SJCRH30 (cell line): ENCODE measurements around the gene MEX3D. TPM values are rescaled to one million over a fixed set of nuclear protein-coding genes. Genes with fewer than 3 reads are reported as not detected.
"Not testable (repeated sequence)": the region's sequence is repeated elsewhere in the genome, so short reads cannot be mapped to it uniquely, and the experiment has no call there.

Source experiments
- DNase-seq, 2 experiments: peaks; one replicate each; pipeline ENCODE4 v3.0.0-alpha.2; 2015 to 2020
- H3K27ac ChIP-seq: fragments of 250-450 bp; sonication (Bioruptor Pico); 2 replicates; pipeline ENCODE4 v1.5.1; 2020; ENCODE audit warnings: mild to moderate bottlenecking, moderate library complexity
- H3K27me3 ChIP-seq: fragments of 250-450 bp; sonication (Bioruptor Pico); 2 replicates; pipeline ENCODE4 v1.5.1; 2020; ENCODE audit warnings: mild to moderate bottlenecking, moderate library complexity
- H3K36me3 ChIP-seq: fragments of 250-450 bp; sonication (Bioruptor Pico); 2 replicates; pipeline ENCODE4 v1.5.1; 2020; ENCODE audit warnings: mild to moderate bottlenecking, moderate library complexity
- H3K4me1 ChIP-seq: fragments of 250-450 bp; sonication (Bioruptor Pico); 2 replicates; pipeline ENCODE4 v1.5.1; 2020; ENCODE audit warnings: mild to moderate bottlenecking, moderate library complexity
- H3K4me3 ChIP-seq: fragments of 250-450 bp; sonication (Bioruptor Pico); 2 replicates; pipeline ENCODE4 v1.5.1; 2020; ENCODE audit warnings: mild to moderate bottlenecking, moderate library complexity
- H3K9me3 ChIP-seq: fragments of 250-450 bp; sonication (Bioruptor Pico); replicated peaks from 2 replicates; pipeline ENCODE4 v1.5.1; 2020; ENCODE audit warnings: mild to moderate bottlenecking, moderate library complexity
- total RNA-seq: library from RNA; depleted of rRNA; stranded (reverse); fragments of >200 nt; shearing (Covaris generic); gene quantifications from 2 replicates; pipeline ENCODE4 v1.2.3, GENCODE V29; 2014

MEX3D gene
- total RNA-seq, 1 experiment from 2014 or later, result 47.5 TPM

- no peak overlapping the region for H3K4me3 ChIP-seq
- no peaks in the 10 kb centered on the region for H3K36me3 ChIP-seq
- DNase-seq, result no peak
- H3K4me1 ChIP-seq, result no peaks in the 10 kb centered on the region
- no peaks in the 10 kb centered on the region for H3K9me3 ChIP-seq
- no peak overlapping the region for H3K27ac ChIP-seq
- no peaks in the 10 kb centered on the region for H3K27me3 ChIP-seq
These were observed 18.7 kb downstream of the MEX3D start for GRCh38 chr19:1549332-1549945.

- H3K4me3 ChIP-seq, result no peak overlapping the region
- no peaks in the 10 kb centered on the region for H3K9me3 ChIP-seq
- H3K4me1 ChIP-seq, result no peaks in the 10 kb centered on the region
- DNase-seq, result no peak
- no peaks in the 10 kb centered on the region for H3K36me3 ChIP-seq
- H3K27ac ChIP-seq, result no peak overlapping the region
- H3K27me3 ChIP-seq, result peaks cover 6% of the 10 kb centered on the region; the same call in 1 of the 2 replicates
These were observed 27.7 kb downstream of the MEX3D start for GRCh38 chr19:1540365-1540925.

GRCh38 chr19:1539749-1540148 is 28.4 kb downstream of the MEX3D start:
- H3K27me3 ChIP-seq, H3K36me3 ChIP-seq, DNase-seq: not testable (repeated sequence)

GRCh38 chr19:1538978-1539377 is 29.1 kb downstream of the MEX3D start:
- Histone ChIP-seq H3K4me3 (no peak overlapping the region), H3K36me3 (no peaks in the 10 kb centered on the region), H3K27ac (no peak overlapping the region), H3K9me3 (no peaks in the 10 kb centered on the region), H3K4me1 (no peaks in the 10 kb centered on the region), H3K27me3 (peaks cover 6% of the 10 kb centered on the region; the same call in 1 of the 2 replicates)
- peak in 1 of 2 experiments; percentile 21 for DNase-seq

More at GRCh38 chr19:1539749-1540148, 28.4 kb downstream of the MEX3D start:
- not testable (repeated sequence) for H3K4me3 ChIP-seq, H3K9me3 ChIP-seq, H3K27ac ChIP-seq, H3K4me1 ChIP-seq

GRCh38 chr19:1535699-1536098 is 32.4 kb downstream of the MEX3D start:
- H3K9me3 ChIP-seq, H3K27ac ChIP-seq, H3K4me1 ChIP-seq, H3K27me3 ChIP-seq, H3K36me3 ChIP-seq, DNase-seq, H3K4me3 ChIP-seq: not testable (repeated sequence)

- no peaks in the 10 kb centered on the region for H3K36me3 ChIP-seq
- H3K27ac ChIP-seq, result no peak overlapping the region
- no peaks in the 10 kb centered on the region; the same call in 1 of the 2 replicates for H3K4me1 ChIP-seq
- no peaks in the 10 kb centered on the region for H3K9me3 ChIP-seq
- no peak overlapping the region for H3K4me3 ChIP-seq
- H3K27me3 ChIP-seq, result peaks cover 3% of the 10 kb centered on the region; the same call in 1 of the 2 replicates
- DNase-seq, result no peak
These were observed 33.2 kb downstream of the MEX3D start for GRCh38 chr19:1534972-1535371.

GRCh38 chr19:1533510-1534150 is 34.5 kb downstream of the MEX3D start:
- Histone ChIP-seq H3K36me3 (no peaks in the 10 kb centered on the region), H3K9me3 (no peaks in the 10 kb centered on the region), H3K27me3 (no peaks in the 10 kb centered on the region), H3K4me3 (no peak overlapping the region), H3K4me1 (no peaks in the 10 kb centered on the region; the same call in 1 of the 2 replicates), H3K27ac (no peak overlapping the region)
- DNase-seq, result no peak

- no peaks in the 10 kb centered on the region for H3K9me3 ChIP-seq
These were observed 36.1 kb downstream of the MEX3D start for GRCh38 chr19:1532003-1532402.

GRCh38 chr19:1531587-1531986 is 36.5 kb downstream of the MEX3D start:
- Histone ChIP-seq H3K4me3 (no peak overlapping the region), H3K27ac (no peak overlapping the region), H3K27me3 (no peaks in the 10 kb centered on the region), H3K9me3 (no peaks in the 10 kb centered on the region), H3K4me1 (no peaks in the 10 kb centered on the region; the same call in 1 of the 2 replicates), H3K36me3 (no peaks in the 10 kb centered on the region)
- DNase-seq, result no peak

More at GRCh38 chr19:1532003-1532402, 36.1 kb downstream of the MEX3D start:
- no peaks in the 10 kb centered on the region for H3K27me3 ChIP-seq
- H3K4me3 ChIP-seq, result no peak overlapping the region
- H3K4me1 ChIP-seq, result no peaks in the 10 kb centered on the region; the same call in 1 of the 2 replicates
- DNase-seq, result no peak
- no peak overlapping the region for H3K27ac ChIP-seq
- H3K36me3 ChIP-seq, result no peaks in the 10 kb centered on the region

GRCh38 chr19:1530856-1531255 is 37.3 kb downstream of the MEX3D start:
- DNase-seq, H3K4me1 ChIP-seq, H3K36me3 ChIP-seq, H3K27ac ChIP-seq, H3K27me3 ChIP-seq, H3K4me3 ChIP-seq, H3K9me3 ChIP-seq: not testable (repeated sequence)

- H3K36me3 ChIP-seq, result no peaks in the 10 kb centered on the region
- DNase-seq, result no peak
- no peak overlapping the region for H3K4me3 ChIP-seq
- no peaks in the 10 kb centered on the region; the same call in 1 of the 2 replicates for H3K4me1 ChIP-seq
- H3K9me3 ChIP-seq, result no peaks in the 10 kb centered on the region
- H3K27ac ChIP-seq, result no peak overlapping the region
- H3K27me3 ChIP-seq, result no peaks in the 10 kb centered on the region
These were observed 38.7 kb downstream of the MEX3D start for GRCh38 chr19:1529430-1529816.

GRCh38 chr19:1528596-1529429 is 39.3 kb downstream of the MEX3D start:
- H3K36me3 ChIP-seq, result no peaks in the 10 kb centered on the region
- H3K4me3 ChIP-seq, result no peak overlapping the region
- H3K4me1 ChIP-seq, result no peaks in the 10 kb centered on the region; the same call in 1 of the 2 replicates
- no peak overlapping the region for H3K27ac ChIP-seq
- H3K9me3 ChIP-seq, result no peaks in the 10 kb centered on the region
- no peak for DNase-seq
- no peaks in the 10 kb centered on the region for H3K27me3 ChIP-seq

GRCh38 chr19:1527650-1528309 is 40.3 kb downstream of the MEX3D start:
- Histone ChIP-seq H3K4me3 (no peak overlapping the region), H3K4me1 (no peaks in the 10 kb centered on the region; the same call in 1 of the 2 replicates), H3K9me3 (no peaks in the 10 kb centered on the region), H3K27ac (no peak overlapping the region), H3K36me3 (no peaks in the 10 kb centered on the region), H3K27me3 (no peaks in the 10 kb centered on the region)
- DNase-seq, result no peak

- no peaks in the 10 kb centered on the region; the same call in 1 of the 2 replicates for H3K4me1 ChIP-seq
- no peaks in the 10 kb centered on the region; the same call in 1 of the 2 replicates for H3K27me3 ChIP-seq
- DNase-seq, result no peak
- no peak overlapping the region for H3K4me3 ChIP-seq
- H3K36me3 ChIP-seq, result no peaks in the 10 kb centered on the region
- no peak overlapping the region for H3K27ac ChIP-seq
- H3K9me3 ChIP-seq, result no peaks in the 10 kb centered on the region
These were observed 41.0 kb downstream of the MEX3D start for GRCh38 chr19:1526979-1527649.
